ENCODE data around the gene KCNH1.
"Not testable (repeated sequence)": the region's sequence is repeated elsewhere in the genome, so short reads cannot be mapped to it uniquely, and the experiment has no call there.

Gene KCNH1

GRCh38 chr1:210684466-210685294, 449.3 kb downstream of the KCNH1 start:
- DNase-seq (ENCODE audit: low spot score) = no peak

DNA sequence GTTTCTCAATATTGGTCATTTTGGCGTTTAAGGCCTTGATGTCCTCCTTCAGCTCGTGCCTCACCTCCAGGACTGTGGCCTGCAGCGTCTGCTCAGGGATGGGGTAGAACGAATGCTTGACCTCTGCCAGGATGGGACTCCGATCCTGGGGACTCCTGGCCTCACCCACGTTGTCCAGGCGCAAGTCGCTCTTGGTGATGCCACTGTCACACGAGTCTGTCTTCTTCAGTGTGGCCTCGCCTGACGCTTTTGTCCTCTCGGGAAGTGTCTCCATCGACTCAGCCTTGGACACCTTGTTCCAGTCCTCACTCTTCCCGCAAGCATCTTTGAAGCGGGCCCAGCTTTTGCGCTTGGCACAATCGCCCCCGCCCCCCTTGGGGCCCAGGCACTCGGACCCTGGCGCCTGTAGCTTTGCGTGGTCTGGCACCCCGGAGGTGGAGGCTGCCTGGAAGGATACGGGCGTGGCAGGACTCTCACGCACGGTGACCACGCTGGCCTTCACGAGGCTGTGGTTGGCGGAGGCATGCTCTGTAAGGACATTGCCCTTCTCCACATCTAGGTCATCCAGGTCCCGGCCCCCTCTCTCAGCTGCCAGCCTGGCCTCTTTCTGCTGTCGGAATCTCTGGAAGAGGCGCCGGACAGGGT, 450.4 kb downstream of the KCNH1 start:
- no peak for DNase-seq (ENCODE audit: low spot score)

DNA sequence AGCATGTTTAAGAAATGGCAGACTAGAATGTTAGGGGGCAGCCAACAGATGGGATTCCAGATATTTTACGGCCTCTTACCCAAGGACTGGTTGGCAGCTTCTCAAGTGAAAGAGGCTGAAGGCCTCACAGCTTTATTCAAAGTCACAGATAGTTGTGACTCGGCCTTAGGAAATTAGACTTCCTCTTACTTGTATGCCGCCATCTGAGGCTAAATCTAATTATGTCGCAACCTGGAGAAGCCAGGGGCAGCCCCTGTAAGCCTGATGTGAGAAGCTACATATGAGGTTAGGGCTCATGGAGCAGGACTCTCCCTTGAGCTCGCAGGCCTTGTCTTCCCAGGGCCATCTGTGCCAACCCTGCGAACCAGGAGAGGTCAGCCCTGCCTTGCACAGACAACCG, 452.8 kb downstream of the KCNH1 start:
- DNase-seq (ENCODE audit: low spot score) = no peak

DNA sequence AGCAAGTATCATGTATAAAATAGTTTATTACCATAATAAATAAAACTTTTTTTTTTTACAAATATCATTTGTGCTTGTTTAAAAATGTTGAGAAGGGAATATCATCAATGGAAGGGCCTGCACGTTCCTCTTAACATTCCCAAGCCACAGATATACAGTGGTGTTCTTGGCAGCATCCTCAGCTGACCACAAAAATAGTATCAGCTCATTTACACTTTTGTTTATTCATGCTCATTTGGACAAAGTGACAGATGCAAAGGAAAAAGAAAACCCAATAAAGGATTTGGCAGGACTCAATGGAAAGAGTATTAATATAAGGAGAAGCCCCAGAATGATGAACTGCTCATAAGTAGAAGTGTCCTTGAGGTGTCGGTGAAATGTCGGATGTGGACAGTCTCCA, 455.6 kb downstream of the KCNH1 start:
- DNase-seq (ENCODE audit: low spot score) = no peak

DNA sequence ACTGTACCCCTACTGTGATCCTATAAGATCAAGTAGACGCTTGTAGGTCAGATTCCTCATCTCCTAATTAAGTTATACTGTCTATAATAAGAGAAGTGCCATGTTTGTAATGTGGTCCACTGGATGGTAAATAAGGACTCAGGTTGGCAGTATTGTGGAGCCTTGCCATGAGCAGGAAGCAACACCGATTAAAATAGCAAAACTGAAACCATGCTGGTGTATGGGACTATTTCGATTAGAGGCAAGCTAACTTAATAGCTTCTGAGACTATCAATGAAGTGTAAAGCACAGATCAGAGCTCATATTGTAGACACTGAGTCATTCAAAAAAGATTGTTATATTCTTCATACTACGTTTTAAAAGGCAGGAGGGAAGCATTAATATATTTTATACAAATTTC, 456.4 kb downstream of the KCNH1 start:
- no peak for DNase-seq (ENCODE audit: low spot score)

- DNase-seq (ENCODE audit: low spot score) = no peak
Observed at GRCh38 chr1:210676539-210676938, 457.4 kb downstream of the KCNH1 start.

DNA sequence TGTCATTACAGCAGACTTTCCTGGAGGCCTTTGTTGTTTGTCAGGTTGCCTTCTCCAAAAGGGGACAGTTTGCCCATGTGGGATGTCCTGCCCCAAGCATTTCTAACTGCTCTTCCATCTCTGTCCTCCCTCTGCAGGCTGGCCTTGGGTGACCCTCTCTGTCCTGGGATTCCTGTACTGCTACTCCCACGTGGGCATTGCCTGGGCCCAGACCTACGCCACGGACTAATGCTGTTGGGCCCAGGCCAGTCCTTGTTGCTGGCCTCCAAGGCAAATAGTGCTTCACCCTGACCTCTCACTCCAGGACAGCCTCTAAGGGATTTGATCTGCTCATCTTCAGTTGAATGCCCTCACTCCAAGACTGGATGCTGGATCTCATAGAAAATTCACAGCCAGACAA, 459.8 kb downstream of the KCNH1 start:
- no peak for DNase-seq (ENCODE audit: low spot score)

DNA sequence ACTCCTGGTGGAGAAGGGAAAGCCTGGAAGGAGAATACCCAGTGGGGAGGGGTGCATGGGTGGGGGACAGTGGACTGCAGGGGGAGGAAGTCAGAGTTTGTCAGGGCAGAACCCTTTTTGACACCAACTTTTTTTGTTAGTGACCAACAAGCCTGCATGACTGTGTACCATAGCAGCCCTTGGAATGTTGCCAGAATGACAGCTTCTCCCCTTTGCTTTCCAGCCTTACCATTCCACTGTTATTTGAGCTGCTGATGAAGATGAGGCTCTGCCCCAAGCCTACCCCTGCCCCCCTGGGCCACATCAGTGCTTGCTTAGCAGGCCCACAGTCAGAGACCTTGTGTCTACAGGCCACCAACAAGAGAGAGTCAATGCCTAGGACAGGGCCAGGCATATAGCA, 464.0 kb downstream of the KCNH1 start:
- no peak for DNase-seq (ENCODE audit: low spot score)

DNA sequence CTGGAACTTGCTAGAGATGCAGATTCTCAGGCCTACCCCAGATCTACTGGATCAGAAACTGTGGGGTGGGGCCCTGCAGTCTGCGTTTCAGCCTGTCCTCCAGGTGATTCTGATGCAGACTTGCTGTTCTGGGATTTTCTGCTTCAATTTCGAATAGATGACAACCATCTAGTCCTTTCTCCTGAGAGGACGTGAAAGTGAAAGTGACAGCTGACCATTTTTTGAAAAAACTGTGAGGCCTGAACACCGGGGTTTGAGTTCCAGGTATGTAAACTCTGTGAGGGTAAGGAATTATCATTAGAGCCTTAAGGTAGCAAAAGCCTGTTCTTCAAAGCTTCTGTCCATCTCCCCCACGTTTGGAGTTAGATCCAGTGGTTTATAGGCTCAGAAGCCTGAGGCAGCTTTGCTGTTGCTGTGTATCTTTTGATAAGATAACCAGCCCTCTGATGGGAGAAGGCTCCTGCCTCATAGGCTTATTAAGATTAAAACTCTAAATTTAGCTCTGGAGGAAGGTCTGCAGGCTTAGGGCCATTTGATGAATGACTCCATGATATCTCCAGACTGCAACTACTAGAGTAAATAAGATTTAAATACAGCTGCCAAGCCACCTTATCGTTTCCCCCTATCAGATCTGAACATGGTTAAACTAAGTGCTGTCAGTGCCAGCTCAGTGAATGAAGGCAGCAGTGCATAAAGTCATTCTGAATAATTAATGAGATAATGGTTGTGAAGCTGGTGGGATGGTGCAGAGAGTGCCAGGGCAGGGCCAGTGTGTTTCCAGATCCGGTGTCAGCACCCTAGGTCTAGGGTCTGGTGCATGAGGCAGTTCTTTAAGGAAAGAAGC, 470.0 kb downstream of the KCNH1 start:
- DNase-seq (ENCODE audit: low spot score) = no peak

DNA sequence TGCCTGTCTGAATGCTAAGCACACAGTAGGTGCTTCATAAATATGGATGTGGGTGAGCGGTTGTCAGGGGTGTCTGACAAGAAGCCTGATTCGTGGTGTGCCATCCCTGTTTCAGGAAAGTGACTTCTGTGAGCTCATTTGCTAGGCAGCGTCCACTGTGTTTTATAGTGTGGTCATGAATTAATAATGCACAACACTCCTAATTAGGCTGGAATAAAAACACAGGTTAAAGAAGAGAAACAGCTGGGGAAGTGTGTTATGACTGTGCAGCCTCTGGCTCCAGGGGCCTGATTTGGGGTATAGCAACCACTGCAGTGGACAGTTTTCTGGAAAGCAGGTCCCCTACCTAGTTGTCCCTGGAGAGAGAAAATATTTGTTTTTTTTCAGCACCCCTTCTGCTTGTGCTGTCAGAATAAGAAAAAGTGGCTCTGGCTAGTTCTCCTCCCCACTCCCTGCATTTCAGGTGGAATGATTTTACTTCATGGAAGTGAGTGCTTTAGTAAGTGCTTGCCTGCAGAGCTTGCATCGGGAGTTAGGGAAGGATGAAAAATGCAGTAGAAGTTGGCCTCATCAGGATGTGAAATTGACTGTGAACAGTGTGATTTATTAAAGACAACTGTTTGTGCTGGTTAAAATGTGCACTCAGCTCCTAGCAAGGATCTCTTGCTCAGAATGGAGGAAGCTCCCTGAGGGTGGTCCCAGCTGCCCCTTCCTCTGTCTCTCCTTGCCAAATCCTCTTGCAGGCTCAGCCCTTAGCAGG, 471.5 kb downstream of the KCNH1 start:
- no peak for DNase-seq (ENCODE audit: low spot score)

- not testable (repeated sequence) for DNase-seq (ENCODE audit: low spot score)
Observed at GRCh38 chr1:210661520-210661919, 472.4 kb downstream of the KCNH1 start.

DNA sequence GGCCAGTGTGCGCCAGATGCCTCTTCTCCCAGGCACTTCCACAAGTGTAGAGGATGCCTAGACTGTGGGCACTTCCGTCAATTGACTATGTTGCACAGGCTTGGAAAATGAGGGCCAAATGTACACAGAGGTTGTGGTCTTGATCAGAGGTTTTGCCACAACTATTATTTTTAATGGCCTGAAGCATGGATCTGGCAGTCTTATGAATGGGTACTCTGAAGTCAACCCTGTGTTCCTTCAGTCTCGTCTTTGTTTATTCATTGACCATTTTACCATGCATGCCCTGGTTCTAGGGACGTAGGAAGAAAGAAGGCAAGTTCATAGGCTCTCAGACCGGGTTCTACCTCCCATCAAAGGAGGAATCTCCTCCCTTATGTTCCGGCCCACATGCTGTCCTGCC, 476.1 kb downstream of the KCNH1 start:
- no peak for DNase-seq (ENCODE audit: low spot score)

- no peak for DNase-seq (ENCODE audit: low spot score)
Observed at GRCh38 chr1:210655511-210655910, 478.4 kb downstream of the KCNH1 start.

DNA sequence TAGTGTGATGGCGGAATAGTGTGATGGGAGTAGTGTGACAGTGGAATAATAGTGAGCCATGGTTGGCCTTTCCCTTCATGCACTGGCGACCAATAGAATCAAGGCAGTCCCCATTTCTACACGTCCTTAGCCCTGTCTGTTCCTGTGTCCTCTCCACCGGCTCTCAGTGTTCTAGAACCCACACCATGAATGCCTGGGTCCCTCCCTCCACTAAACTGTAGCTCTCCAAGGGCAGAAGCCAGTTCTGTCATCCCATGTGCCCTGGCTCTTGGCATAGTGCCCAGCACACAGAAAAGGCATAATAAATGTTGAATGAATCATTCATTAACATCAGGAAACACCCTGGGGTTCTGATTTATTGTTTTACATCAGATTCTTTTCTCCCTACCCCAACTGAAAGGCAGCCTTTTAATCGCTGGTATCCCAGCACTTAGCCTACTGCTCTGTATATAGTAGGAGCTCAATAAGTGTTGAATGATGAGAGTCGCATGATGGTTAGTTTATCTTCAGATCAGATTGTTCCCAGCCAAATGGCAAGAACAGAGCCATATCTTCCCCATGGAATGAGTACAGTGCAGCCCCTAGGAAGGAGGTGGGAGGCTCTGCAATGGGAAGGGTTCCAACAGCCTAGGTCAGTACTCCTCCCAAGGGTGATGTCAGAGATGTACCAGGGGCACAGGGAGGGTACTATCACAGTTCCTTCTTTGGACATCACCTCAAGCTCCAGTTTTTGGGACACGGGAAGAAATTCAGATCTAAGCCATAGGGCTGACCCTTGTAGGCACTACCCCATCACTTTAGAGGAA, 479.6 kb downstream of the KCNH1 start:
- DNase-seq (ENCODE audit: low spot score) = no peak

DNA sequence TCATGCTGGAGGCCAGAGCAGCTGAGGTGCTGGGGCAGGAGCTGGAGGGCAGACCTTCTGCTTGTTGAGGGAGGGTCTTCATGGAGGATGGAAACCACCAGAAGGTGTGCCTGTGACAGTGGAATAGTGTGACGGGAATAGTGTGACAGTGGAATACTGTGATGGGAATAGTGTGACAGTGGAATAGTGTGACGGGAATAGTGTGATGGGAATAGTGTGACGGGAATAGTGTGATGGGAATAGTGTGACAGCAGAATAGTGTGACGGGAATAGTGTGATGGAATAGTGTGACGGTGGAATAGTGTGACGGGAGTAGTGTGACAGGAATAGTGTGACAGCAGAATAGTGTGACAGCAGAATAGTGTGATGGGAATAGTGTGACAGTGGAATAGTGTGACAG, 480.2 kb downstream of the KCNH1 start:
- DNase-seq (ENCODE audit: low spot score) = no peak

DNA sequence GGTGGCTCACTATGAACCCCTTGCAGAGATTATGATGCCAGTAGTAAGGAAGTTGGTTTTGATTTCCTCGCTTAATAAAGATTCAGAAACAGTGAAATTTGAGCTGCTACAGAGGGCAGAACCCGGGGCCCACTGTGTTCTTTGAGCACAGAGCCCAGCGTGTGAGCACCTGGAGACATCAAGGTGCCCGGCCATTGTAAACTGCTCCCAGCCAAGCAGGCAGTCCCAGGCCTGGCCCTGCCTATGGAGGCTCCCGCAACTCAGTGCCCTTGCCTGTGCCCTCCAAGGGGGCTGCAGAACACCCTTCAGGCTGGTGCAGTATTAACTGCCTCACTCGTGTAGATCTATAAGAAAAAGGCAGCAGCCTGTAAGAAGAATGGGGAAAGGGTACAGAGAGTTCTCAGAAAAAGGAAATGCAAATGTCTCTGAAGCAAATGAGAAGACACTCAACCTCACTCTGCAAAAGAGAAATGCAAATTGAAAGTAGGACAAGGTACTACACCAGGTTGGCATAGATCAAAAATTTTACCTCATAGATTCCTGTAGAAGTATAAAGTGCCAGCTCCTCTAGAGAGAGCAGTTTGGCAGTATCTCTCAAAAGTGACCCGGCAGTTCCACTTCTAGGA, 481.5 kb downstream of the KCNH1 start:
- no peak for DNase-seq (ENCODE audit: low spot score)

DNA sequence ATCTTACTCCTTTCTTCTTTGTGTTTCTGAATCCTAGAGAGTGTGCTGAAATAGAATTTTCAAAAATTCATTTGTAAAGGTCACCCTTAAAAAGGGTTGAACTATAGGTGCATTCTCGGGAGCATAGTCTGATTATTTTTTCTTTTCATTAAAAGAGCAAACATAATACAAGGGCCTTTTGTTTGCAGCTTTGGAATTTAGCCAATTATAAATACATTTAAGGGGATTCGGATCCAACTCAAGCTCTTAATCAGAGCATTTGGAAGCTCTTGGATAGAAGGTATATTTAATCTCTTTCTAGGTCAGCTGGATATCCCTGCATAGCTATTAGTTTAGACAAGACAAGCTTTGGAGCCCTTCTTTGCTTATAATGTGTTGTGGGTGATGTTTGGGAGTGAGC, 483.5 kb downstream of the KCNH1 start:
- DNase-seq (ENCODE audit: low spot score) = no peak

DNA sequence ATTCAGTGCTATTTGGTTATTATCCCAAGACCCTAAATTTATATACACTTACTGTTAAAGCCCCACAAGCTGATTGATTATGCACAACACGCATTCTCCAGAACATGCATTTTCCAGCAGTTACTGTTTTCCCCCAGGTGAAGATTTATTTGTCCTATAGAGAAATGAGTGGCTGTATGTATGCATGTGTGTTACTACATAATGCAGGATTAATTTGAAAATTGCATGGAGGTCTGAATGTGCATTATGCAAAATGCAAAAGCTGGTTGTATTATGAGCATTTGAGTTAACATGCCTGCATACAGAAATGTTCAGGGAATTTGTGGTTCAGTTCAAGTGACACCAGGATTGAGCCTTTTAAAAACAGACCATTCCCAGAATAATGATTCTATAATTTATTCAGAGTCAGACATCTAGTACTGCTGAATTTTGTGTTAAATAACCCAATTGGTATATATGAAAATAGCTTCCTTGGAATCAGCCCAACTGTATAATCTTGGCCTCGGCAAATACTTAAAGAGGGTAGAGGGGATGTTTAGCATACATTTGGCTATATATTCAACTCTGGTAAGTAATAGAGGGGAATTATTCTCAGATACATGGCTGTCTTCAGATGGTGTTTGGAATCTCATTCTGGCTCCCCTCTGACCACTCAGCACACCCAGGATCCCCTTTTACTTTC, 485.2 kb downstream of the KCNH1 start:
- DNase-seq (ENCODE audit: low spot score) = no peak

DNA sequence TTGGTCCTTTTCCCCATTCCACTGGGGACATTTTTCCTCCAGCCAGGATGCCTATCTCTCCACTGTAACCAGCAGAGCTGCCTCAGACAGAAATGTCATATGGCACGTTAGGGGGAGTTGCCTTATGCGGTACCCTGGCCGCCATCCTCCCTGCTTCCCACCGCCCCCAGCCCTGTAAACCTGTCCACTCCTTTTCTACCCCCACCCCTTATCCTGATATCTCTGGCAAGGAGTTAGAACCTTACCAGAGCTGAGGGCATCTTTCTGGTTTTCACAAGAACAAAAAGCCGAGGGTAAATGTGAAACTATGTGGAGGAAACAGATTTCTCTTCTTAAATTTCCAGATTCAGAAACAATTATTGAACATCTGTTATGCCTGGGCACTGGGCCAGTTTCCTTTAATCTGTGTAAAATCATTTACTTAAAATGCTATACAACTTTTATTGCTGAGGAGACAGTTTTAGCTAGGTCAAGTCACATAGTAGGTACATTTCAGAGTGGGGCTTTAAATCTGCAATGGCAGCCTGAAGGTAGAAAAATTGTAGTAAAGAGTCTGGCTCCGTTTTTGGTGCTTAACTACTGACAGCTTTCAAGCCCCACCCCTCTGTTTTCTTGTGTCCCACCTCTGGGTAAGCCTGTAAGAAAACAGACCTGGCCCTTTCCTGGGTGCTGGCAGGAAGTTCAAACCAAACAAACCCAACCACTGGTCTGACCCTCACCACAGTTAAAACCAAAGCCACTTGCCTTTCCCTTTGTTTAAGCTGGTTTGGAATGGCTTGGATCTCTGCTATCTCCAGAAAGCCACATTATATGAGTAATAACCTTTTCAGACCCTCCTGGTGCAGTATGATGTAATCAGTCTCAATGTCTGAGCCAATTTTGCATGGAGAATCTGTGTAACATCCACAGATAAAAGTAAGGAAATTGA, 486.3 kb downstream of the KCNH1 start:
- no peak for DNase-seq (ENCODE audit: low spot score)

Measured in CD4-positive, alpha-beta T cell treated with Interleukin-2 at 100 ng/mL for 4 hours (primary cell).